HFF-Myc (cell line): ENCODE measurements around the gene TNK1.

Source experiments
- DNase-seq: peaks from one replicate; pipeline ENCODE4 v3.0.0-alpha.2; 2011; ENCODE audit warnings: low read depth; ENCODE audit errors: extremely low read depth
- H3K4me3 ChIP-seq: replicated peaks from 2 replicates; pipeline ENCODE4 v1.5.1; 2011; ENCODE audit warnings: low read depth, mild to moderate bottlenecking, control low read depth, low read length
- TF ChIP-seq, protein P1 (sequence below): IDR thresholded peaks from 2 replicates; pipeline ENCODE4 v1.5.1; 2012; ENCODE audit warnings: mild to moderate bottlenecking, low read depth, low read length, control low read depth; ENCODE audit errors: missing control alignments

Gene TNK1

DNA sequence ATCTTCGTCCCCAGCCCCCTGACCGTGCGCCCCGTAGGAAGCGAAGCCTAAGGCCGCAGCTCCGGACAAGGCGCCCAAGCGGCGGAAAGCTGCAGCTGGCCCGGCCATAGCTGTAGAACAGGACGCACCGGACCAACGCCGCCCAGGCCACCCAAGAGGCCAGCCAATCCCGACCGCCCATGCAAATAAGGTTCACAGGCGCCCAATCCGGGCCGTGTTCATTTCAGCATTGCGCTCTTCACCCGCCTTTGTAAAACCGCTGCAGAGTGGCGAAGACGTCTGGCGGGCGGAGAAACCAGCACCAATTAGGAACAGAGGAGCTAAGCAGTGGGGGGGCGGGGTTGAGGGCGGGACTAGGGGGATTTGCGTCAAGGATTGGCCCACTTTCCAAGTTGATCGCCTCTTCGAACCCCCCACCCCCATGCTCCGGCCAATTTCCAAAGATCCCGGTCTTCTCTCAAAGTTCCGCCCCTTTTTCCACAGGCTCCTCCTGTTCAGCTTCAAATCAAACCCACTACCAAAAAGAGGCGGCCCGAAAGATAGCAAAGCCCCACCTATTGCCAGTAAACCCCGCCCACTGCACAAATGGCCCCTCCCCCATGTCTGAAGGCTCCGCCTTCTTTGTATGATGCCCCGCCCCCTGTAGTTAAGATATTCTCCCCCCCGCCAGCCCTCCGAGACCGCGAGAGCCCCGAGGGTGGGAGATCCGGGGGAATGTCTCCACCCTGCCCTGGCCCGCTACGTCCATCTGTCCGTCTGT lies 23.3 kb downstream of the TNK1 start, which contains the start of gene TMEM256:
TMEM256 (minus strand) TSS at position 121 of the 760 bp plus-strand sequence; CDS start at position 108, 13 bp downstream.
- DNase-seq: peak; percentile 96
- H3K4me3 ChIP-seq: peak within 1 kb of the TSS; percentile 65
- TF ChIP-seq, protein P1, sequence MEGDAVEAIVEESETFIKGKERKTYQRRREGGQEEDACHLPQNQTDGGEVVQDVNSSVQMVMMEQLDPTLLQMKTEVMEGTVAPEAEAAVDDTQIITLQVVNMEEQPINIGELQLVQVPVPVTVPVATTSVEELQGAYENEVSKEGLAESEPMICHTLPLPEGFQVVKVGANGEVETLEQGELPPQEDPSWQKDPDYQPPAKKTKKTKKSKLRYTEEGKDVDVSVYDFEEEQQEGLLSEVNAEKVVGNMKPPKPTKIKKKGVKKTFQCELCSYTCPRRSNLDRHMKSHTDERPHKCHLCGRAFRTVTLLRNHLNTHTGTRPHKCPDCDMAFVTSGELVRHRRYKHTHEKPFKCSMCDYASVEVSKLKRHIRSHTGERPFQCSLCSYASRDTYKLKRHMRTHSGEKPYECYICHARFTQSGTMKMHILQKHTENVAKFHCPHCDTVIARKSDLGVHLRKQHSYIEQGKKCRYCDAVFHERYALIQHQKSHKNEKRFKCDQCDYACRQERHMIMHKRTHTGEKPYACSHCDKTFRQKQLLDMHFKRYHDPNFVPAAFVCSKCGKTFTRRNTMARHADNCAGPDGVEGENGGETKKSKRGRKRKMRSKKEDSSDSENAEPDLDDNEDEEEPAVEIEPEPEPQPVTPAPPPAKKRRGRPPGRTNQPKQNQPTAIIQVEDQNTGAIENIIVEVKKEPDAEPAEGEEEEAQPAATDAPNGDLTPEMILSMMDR: no peak

DNA sequence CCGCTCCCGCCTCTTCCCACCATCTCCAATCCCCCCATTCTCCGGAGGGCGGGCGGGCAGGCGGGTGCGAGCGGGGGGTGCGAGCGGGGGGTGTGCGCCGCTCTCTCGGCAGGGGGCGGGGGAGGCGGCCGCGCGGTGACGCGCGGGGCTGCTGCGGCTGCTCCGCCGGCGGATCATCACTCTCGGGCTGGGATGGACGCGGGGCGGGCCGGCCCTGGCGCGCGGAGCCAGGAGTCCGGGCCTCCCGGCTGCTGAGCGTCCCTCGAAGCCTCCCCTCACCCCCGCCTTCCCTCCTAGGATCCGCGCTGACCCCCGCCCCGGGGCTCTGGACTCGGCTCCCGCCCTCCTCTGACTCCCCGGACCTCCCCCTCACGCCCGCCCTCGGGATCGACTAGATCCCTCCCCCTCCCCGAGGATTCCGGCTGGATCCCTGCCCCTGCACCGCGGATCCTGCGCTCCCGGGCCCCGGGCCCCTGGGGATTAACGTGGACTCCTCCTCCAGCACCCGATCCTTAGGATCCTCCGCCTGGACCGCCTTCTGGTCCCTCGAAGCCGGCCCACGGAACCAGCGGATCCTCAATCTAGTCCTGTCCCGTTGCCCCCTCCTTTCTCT lies 24.0 kb downstream of the TNK1 start:
- DNase-seq: no peak
- TF ChIP-seq, protein P1: no peak
- peak overlapping the region; percentile 65 for H3K4me3 ChIP-seq

DNA sequence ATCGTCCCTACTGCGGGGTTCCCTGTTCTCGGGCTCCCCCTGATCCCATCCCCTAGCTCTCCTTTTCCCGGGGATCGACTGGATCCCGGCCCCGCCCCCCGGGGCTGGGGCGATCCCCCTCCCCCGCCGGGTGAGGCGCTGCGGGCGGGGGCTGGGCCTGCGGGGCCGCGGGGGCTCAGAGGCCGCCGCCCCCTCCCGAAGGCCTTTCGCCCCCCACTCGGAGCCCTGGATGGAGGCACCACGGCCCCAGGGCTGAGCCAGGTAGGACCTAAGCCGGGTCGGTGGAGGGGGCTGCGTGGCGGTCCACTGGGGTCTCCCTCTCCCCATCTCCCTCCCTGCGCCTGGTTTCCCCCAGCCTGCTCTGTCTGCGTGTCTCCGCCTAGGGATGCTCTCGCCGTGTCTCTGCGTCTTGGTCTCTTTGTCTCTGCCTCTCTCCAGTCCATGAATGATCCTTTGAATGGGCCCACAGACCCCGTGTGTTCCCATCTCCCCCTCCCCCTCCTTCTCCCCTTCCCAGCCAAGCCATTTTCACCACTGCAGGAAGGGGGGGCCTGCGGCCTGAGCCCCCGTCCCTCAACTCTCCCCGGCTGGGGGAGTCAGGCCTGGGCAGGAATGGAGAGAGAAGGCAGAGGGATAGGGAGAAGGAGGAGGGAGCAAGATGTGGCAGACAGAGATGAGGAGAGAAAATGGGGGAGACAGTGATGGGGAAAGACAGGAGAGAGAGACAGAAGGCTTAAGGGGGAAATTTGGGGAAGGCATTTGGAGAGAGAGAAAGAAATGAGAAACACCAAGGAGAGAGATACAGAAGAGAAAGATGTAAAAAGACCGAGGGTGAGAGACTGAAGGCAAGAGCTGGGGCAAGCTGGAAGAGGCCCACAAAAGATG lies 24.7 kb downstream of the TNK1 start:
- DNase-seq: no peak
- peak overlapping the region; percentile 65 for H3K4me3 ChIP-seq
- TF ChIP-seq, protein P1: no peak

DNA sequence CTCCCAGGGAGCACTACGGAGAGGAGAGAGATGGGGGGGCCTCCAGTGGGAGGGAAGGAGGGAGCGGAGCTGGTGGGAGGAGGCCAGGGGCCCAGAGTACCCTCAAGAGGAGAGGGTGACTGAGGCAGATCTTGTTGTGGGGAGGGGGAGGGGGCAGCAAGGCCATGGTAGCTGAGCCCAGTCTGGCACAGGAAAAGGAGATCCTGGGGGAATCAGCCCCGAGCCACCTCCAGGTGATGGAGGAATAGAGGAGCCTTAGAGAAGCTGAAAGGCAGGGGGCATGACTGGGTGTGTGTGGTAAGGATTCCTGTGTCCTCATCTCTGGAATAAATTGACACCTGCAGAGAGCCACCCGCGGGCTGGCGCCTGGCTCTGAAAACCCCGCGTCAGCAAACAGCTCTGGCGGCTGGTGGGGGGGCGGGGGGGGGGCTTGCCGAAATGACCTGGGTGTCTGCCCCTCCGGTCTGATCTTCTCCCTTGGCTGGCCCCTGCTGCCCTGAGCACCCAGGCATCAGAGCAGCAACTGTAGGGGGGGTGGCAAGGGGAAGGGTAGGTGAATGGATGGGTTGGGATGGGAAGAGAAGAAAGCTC lies 25.4 kb downstream of the TNK1 start:
- TF ChIP-seq, protein P1: no peak
- peak overlapping the region; percentile 65 for H3K4me3 ChIP-seq
- DNase-seq: no peak

DNA sequence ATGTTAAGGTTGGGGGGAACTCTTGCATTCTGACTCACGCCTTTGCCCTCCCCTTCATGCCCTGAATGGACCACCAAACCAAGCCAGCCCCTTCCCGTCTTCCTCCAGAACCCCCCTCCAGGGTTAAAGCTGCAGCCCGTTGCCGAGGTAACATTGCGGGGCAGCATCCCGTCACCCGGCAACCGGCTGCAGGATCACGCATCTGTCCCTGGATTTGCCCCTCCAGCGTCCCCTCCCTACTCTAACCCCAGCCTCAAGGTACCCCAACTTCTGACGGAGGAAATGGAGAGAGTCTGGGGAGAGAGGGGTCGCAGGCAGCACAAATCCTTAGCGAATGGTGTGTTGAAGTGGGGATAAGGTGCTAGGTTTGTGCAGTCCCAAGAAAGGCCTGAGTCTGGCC lies 26.2 kb downstream of the TNK1 start:
- TF ChIP-seq, protein P1: no peak
- H3K4me3 ChIP-seq: no peak overlapping the region
- DNase-seq: no peak

DNA sequence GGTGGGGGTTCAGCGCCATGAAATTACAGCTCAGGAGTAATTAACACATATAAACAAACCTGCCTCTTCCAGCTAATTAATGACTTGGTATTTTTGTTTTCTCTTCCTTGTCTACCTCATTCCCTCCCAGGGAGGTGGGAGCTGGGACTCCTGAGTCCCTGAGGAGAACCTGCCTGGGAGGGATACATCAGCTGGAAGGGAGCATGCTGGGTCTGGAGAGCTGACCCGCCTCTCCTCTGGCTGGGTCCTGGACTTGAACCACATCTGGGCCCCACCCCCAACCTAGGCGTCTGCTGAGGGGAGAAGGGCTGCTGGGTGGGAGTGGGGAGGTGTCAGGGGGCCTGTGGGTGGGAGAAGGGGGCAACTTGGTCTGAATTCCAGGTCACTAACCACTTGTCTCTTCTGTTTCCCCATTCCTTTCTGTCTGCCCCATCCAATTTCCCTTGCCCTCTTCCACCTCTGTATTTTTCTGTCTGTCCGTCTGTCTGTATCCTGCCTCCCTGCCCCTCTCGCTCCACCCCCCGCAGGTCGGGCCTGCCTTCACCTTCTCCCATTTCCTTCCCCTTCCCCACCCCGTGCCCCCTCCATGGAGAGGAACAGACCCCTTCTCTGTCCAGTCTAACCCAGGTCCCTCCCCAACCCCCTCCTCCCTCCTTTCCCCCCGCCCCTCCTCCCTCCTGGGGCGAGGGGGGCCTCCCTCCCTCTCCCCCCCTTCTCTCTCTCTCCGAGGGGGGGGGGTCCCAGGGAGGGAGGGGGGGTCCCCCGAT lies 26.8 kb downstream of the TNK1 start, which contains the start of gene NLGN2:
NLGN2 (plus strand) TSS at position 361 of the 767 bp plus-strand sequence. CDS start 411 bp downstream, outside the sequence.
- DNase-seq: no peak
- H3K4me3 ChIP-seq: no peak within 1 kb of the TSS
- TF ChIP-seq, protein P1: no peak
